Gastroesophageal sphincter (tissue), 3 donors: ENCODE results near the gene MED26.
"Not testable (repeated sequence)": the region's sequence is repeated elsewhere in the genome, so short reads cannot be mapped to it uniquely, and the experiment has no call there.

Experiments used
- EP300 ChIP-seq: sonication (generic); formaldehyde crosslinking; IDR thresholded peaks from one replicate; pipeline ENCODE4 v1.6.1; 2017; ENCODE audit warnings: antibody characterized with exemption, mild to moderate bottlenecking
- POLR2A ChIP-seq, 2 donors: fragments of 450-650 bp; IDR thresholded peaks; one replicate each; pipeline ENCODE4 v1.6.1; 2017; ENCODE audit warnings: antibody characterized with exemption in 2 of 2, mild to moderate bottlenecking in 2 of 2, moderate library complexity in 1 of 2
- POLR2AphosphoS5 ChIP-seq: sonication (generic); formaldehyde crosslinking; IDR thresholded peaks from one replicate; pipeline ENCODE4 v1.6.1; 2017; ENCODE audit warnings: antibody characterized with exemption
- TF ChIP-seq, protein P1 (sequence below), 4 experiments: fragments of 200-600 bp in 2 of 4; fragments of 450-650 bp in 2 of 4; sonication (generic) in 1 of 4; IDR thresholded peaks; one replicate each; pipeline ENCODE4 v1.5.1; 2017 to 2019; ENCODE audit warnings: antibody characterized with exemption in 4 of 4, mild to moderate bottlenecking in 2 of 4, moderate library complexity in 2 of 4

DNA sequence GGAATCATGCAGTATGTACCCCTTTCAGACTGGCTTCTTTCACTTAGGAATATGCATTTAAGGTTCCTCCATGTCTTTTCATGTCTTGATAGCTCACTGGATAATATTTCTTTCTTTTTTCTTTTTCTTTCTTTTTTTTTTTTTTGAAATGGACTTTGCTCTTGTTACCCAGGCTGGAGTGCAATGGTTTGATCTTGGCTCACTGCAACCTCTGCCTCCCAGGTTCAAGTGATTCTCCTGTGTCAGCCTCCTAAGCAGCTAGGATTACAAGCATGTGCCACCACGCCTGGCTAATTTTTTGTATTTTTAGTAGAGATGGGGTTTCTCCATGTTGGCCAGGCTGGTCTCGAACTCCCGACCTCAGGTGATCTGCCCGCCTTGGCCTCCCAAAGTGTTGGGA, 40.7 kb upstream of the MED26 start:
- TF ChIP-seq POLR2A (IDR thresholded peaks at IDR 0.05); EP300; POLR2AphosphoS5: not testable (repeated sequence)
- TF ChIP-seq, protein P1, sequence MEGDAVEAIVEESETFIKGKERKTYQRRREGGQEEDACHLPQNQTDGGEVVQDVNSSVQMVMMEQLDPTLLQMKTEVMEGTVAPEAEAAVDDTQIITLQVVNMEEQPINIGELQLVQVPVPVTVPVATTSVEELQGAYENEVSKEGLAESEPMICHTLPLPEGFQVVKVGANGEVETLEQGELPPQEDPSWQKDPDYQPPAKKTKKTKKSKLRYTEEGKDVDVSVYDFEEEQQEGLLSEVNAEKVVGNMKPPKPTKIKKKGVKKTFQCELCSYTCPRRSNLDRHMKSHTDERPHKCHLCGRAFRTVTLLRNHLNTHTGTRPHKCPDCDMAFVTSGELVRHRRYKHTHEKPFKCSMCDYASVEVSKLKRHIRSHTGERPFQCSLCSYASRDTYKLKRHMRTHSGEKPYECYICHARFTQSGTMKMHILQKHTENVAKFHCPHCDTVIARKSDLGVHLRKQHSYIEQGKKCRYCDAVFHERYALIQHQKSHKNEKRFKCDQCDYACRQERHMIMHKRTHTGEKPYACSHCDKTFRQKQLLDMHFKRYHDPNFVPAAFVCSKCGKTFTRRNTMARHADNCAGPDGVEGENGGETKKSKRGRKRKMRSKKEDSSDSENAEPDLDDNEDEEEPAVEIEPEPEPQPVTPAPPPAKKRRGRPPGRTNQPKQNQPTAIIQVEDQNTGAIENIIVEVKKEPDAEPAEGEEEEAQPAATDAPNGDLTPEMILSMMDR (IDR thresholded peaks at IDR 0.05), result not testable (repeated sequence)
